Measurements from ENCODE around the gene FN3K. TPM values are rescaled to one million over a fixed set of nuclear protein-coding genes. Genes with fewer than 3 reads are reported as not detected.

The FN3K gene
- total and polyA plus RNA-seq, 2 of the 13 experiments (the other 11 are each of a cell fraction or from before 2014, with no cell fraction given), result 3.5 to 12.2 TPM

DNA sequence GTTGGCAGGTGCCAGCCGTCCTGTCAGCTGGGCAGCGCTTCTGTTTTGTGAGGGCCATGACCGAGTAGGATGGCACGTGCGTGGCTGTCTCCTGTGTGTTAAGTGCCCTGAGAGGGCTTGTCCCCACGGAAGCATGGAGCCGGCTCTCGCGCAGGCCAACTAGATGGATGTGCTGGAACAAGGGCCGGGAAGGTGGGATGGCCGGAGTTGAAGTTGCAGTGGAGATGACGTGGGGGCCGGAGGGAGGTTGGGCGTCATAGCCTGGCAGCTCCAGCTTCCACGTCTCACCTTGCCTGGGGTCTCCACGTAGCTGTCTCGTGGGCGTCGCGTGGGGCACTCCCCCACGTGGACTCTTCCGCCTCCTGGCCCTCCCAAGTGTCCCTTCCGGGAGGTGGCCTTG, 44.1 kb downstream of the FN3K start (continued):
- TF ChIP-seq, protein P1, sequence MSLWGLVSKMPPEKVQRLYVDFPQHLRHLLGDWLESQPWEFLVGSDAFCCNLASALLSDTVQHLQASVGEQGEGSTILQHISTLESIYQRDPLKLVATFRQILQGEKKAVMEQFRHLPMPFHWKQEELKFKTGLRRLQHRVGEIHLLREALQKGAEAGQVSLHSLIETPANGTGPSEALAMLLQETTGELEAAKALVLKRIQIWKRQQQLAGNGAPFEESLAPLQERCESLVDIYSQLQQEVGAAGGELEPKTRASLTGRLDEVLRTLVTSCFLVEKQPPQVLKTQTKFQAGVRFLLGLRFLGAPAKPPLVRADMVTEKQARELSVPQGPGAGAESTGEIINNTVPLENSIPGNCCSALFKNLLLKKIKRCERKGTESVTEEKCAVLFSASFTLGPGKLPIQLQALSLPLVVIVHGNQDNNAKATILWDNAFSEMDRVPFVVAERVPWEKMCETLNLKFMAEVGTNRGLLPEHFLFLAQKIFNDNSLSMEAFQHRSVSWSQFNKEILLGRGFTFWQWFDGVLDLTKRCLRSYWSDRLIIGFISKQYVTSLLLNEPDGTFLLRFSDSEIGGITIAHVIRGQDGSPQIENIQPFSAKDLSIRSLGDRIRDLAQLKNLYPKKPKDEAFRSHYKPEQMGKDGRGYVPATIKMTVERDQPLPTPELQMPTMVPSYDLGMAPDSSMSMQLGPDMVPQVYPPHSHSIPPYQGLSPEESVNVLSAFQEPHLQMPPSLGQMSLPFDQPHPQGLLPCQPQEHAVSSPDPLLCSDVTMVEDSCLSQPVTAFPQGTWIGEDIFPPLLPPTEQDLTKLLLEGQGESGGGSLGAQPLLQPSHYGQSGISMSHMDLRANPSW (CRISPR knock-in tag; IDR thresholded peaks at IDR 0.05; ENCODE audit: borderline replicate concordance), result no peak

GRCh38 chr17:82780195-82780594, 44.8 kb downstream of the FN3K start:
- CTCF ChIA-PET (ENCODE audit: low intra/inter-chr PET ratio, low total read pairs), result no interaction called here
- H3K27me3 ChIP-seq (ENCODE audit: control insufficient read depth in 1 of 2, insufficient read depth in 2 of 2, low read length in 2 of 2), result no peaks in the 10 kb centered on the region
- peaks cover 2% of the 10 kb centered on the region; the same call in 1 of the 2 replicates for H4K20me1 ChIP-seq (ENCODE audit: insufficient read depth, low read length)
- H3K4me3 ChIP-seq (replicated peaks in 1 of 3; ENCODE audit: insufficient read depth in 1 of 3, low read depth in 2 of 3, low read length in 3 of 3), result no peak overlapping the region
- H3K9me3 ChIP-seq (ENCODE audit: low read length), result no peaks in the 10 kb centered on the region
- no peak overlapping the region for H3K4me2 ChIP-seq (ENCODE audit: low read depth, low read length)
- no peak overlapping the region for H3K27ac ChIP-seq (ENCODE audit: extremely low read length, insufficient read depth, low read length)
- H3K9ac ChIP-seq (ENCODE audit: insufficient read depth, low read depth, low read length), result no peak overlapping the region
- H3K4me1 ChIP-seq (ENCODE audit: insufficient read depth, low read length), result no peaks in the 10 kb centered on the region
- TF ChIP-seq HMGA1 (CRISPR knock-in tag; conservative IDR thresholded peaks at IDR 0.05), result no peak
- no peak for TF ChIP-seq MED1 (CRISPR knock-in tag; IDR thresholded peaks at IDR 0.05)
- TF ChIP-seq MNT (IDR thresholded peaks at IDR 0.05), result no peak
- no peak for TF ChIP-seq STAG1 (CRISPR knock-in tag; IDR thresholded peaks at IDR 0.05)
- DNase-seq (ENCODE audit: low spot score) (no peak), FAIRE-seq (no peak), ATAC-seq (no peak)
- H3K79me2 ChIP-seq (ENCODE audit: insufficient read depth, low read length), result no peaks in the 10 kb centered on the region
- peaks cover 17 to 41% of the 10 kb centered on the region in 2 experiments; a peak in 4 of 5 replicates for H3K36me3 ChIP-seq (replicated peaks in 1 of 2; ENCODE audit: control insufficient read depth in 1 of 2, insufficient read depth in 2 of 2, low read length in 2 of 2)
- in situ Hi-C loops (cut with HindIII; ENCODE audit: extremely low pct_ligation_motif_present, low pct_unique_long_range_greater_than_20kb) (loop anchor here (5.0 kb wide), 1 partner anchor 147 kb away; no protein-coding TSS in a partner anchor), intact Hi-C loops (cut with micrococcal nuclease; ENCODE audit: unreplicated experiment) (no loop called here)
- no peak overlapping the region for H2AFZ ChIP-seq (ENCODE audit: low read length)
- WGBS (ENCODE audit: low lambda C conversion rate), result 96% methylated on average over 12 of the region's 12 CpGs
- no TSS peak for BruUV-seq (replicated peaks)
- POLR2A ChIA-PET, result interaction anchor here (0.6 kb wide), 1 partner anchor 674 kb away, joined by 3 read pairs; no protein-coding TSS in a partner anchor
